GM21619 (cell line): ENCODE measurements around the gene POLRMT.
A peak's percentile ranks its signal among the peaks of the same experiment; 100 is the strongest.

Experiments
- ATAC-seq: cut with Tn5 transposase; IDR thresholded peaks from one replicate; pipeline ENCODE4 v1.9.1; 2021; ENCODE audit not compliant: unreplicated experiment

The POLRMT gene

GRCh38 chr19:648305-648704 is 15.0 kb upstream of the POLRMT start:
- no peak for ATAC-seq

- ATAC-seq: no peak
These were observed 14.4 kb upstream of the POLRMT start for GRCh38 chr19:647566-648284.

GRCh38 chr19:646779-647565 is 13.6 kb upstream of the POLRMT start:
- ATAC-seq: no peak

GRCh38 chr19:645912-646778 is 12.8 kb upstream of the POLRMT start:
- ATAC-seq: no peak

GRCh38 chr19:644789-645188 is 11.5 kb upstream of the POLRMT start:
- ATAC-seq: no peak

- no peak for ATAC-seq
These were observed 11.0 kb upstream of the POLRMT start for GRCh38 chr19:644363-644762.

GRCh38 chr19:643736-644135 is 10.4 kb upstream of the POLRMT start:
- no peak for ATAC-seq

GRCh38 chr19:642767-643727 is 9.7 kb upstream of the POLRMT start:
- ATAC-seq: no peak

GRCh38 chr19:641702-642101 is 8.4 kb upstream of the POLRMT start:
- no peak for ATAC-seq

GRCh38 chr19:640606-641189 is 7.4 kb upstream of the POLRMT start:
- ATAC-seq: no peak

- ATAC-seq: no peak
These were observed 6.8 kb upstream of the POLRMT start for GRCh38 chr19:640161-640558.

- ATAC-seq: peak; percentile 61
These were observed 6.2 kb upstream of the POLRMT start, which contains the start of gene FGF22 for GRCh38 chr19:639253-640160. FGF22 (plus strand) TSS chr19:639879; CDS start chr19:639926, 47 bp downstream.

GRCh38 chr19:638906-639252 is 5.5 kb upstream of the POLRMT start:
- ATAC-seq: no peak

GRCh38 chr19:634975-635652 is 1.8 kb upstream of the POLRMT start:
- ATAC-seq: no peak

- ATAC-seq: no peak
These were observed 676 bp upstream of the POLRMT start for GRCh38 chr19:633786-634639.

- peak; percentile 9 for ATAC-seq
These were observed 714 bp downstream of the POLRMT start for GRCh38 chr19:632579-633067.

GRCh38 chr19:629961-630714 is 3.2 kb downstream of the POLRMT start:
- ATAC-seq: no peak
